GM11168 (cell line): Measurements from ENCODE around the gene CDK5.
"Not testable (repeated sequence)": the region's sequence is repeated elsewhere in the genome, so short reads cannot be mapped to it uniquely, and the experiment has no call there.

Experiments
- in situ Hi-C: fragments of 300-500 bp; cut with MboI; formaldehyde crosslinking; loops from one replicate; pipeline ENCODE4 v1.12.0; 2022; ENCODE audit warnings: low sequenced_read_pairs; ENCODE audit not compliant: unreplicated experiment

CDK5 gene

GRCh38 chr7:151059367-151060112, 1.8 kb upstream of the CDK5 start, which contains the start of gene SLC4A2:
SLC4A2 (plus strand) TSS chr7:151059589; CDS start chr7:151061988, 2,399 bp downstream.
- in situ Hi-C loops: no loop called here

GRCh38 chr7:151058781-151059366, 1.2 kb upstream of the CDK5 start:
- in situ Hi-C loops: no loop called here

- in situ Hi-C loops: no loop called here
These were observed 488 bp upstream of the CDK5 start for GRCh38 chr7:151057989-151058780.

- in situ Hi-C loops: no loop called here
These were observed 811 bp downstream of the CDK5 start for GRCh38 chr7:151056666-151057505.

GRCh38 chr7:151056283-151056665, 1.4 kb downstream of the CDK5 start:
- in situ Hi-C loops: no loop called here

- in situ Hi-C loops: no loop called here
These were observed 3.9 kb downstream of the CDK5 start for GRCh38 chr7:151053751-151054150.

GRCh38 chr7:151053096-151053495, 4.6 kb downstream of the CDK5 start:
- in situ Hi-C loops: no loop called here

- in situ Hi-C loops: no loop called here
These were observed 6.6 kb downstream of the CDK5 start for GRCh38 chr7:151051108-151051507.

- in situ Hi-C loops: no loop called here
These were observed 8.7 kb downstream of the CDK5 start for GRCh38 chr7:151048911-151049463.

GRCh38 chr7:151047976-151048815, 9.5 kb downstream of the CDK5 start, which contains the start of gene ASIC3:
ASIC3 (plus strand) TSS chr7:151048531; CDS start chr7:151048886, 355 bp downstream.
- in situ Hi-C loops: no loop called here

GRCh38 chr7:151046603-151047573, 10.8 kb downstream of the CDK5 start:
- in situ Hi-C loops: no loop called here

GRCh38 chr7:151045967-151046366, 11.7 kb downstream of the CDK5 start:
- in situ Hi-C loops: no loop called here

GRCh38 chr7:151045262-151045661, 12.4 kb downstream of the CDK5 start:
- in situ Hi-C loops: no loop called here

- in situ Hi-C loops: no loop called here
These were observed 13.7 kb downstream of the CDK5 start for GRCh38 chr7:151043959-151044358.

GRCh38 chr7:151043449-151043848, 14.2 kb downstream of the CDK5 start:
- in situ Hi-C loops: not testable (repeated sequence)

GRCh38 chr7:151040616-151041375, 16.9 kb downstream of the CDK5 start:
- in situ Hi-C loops: no loop called here
